ENCODE data around the gene TMEM145.

- TF ChIP-seq CTCF (IDR thresholded peaks at IDR 0.05; ENCODE audit: low read length) (no peak), EZH2 (optimal IDR thresholded peaks at IDR 0.05; ENCODE audit: low read depth, low read length) (no peak), EZH2phosphoT487 (IDR thresholded peaks at IDR 0.05; ENCODE audit: low read length) (no peak)
Observed at GRCh38 chr19:42292963-42293362, 20.1 kb upstream of the TMEM145 start.

Measured in MM.1S (cell line).